HCT116 (cell line): Measurements from ENCODE around the gene CYP11A1.

Experiments used
- CBX3 ChIP-seq: IDR thresholded peaks from 2 replicates; pipeline ENCODE4 v1.6.1; 2012; ENCODE audit warnings: low read depth
- EZH2phosphoT487 ChIP-seq: fragments of 200-600 bp; IDR thresholded peaks from 2 replicates; pipeline ENCODE4 v1.6.1; 2018; ENCODE audit warnings: antibody characterized with exemption, borderline replicate concordance
- FOSL1 ChIP-seq: IDR thresholded peaks from 2 replicates; pipeline ENCODE4 v1.6.1; 2012; ENCODE audit warnings: low read depth
- JUND ChIP-seq: IDR thresholded peaks from 2 replicates; pipeline ENCODE4 v1.6.1; 2012
- POLR2A ChIP-seq: IDR thresholded peaks from 2 replicates; pipeline ENCODE4 v1.7.0; 2011; ENCODE audit warnings: borderline replicate concordance; ENCODE audit not compliant: insufficient read depth, insufficient read length; ENCODE audit errors: extremely low read depth
- TF ChIP-seq, protein P1 (sequence below), 3 experiments: fragments of 200-600 bp in 1 of 3; sonication (generic) in 1 of 3; IDR thresholded peaks in 2 of 3; conservative IDR thresholded peaks in 1 of 3; 2 replicates each; pipeline ENCODE4 v1.5.1; 2012 to 2017; ENCODE audit warnings: low read depth in 2 of 3, low read length in 2 of 3, antibody characterized with exemption in 1 of 3, borderline replicate concordance in 1 of 3, control low read depth in 1 of 3, mild to moderate bottlenecking in 1 of 3, mixed read lengths in 1 of 3, mixed run types in 1 of 3, moderate library complexity in 1 of 3; ENCODE audit not compliant: insufficient read depth in 1 of 3
- TF ChIP-seq, protein P2 (sequence below): IDR thresholded peaks from 2 replicates; pipeline ENCODE4 v1.6.1; 2012; ENCODE audit warnings: low read depth

DNA sequence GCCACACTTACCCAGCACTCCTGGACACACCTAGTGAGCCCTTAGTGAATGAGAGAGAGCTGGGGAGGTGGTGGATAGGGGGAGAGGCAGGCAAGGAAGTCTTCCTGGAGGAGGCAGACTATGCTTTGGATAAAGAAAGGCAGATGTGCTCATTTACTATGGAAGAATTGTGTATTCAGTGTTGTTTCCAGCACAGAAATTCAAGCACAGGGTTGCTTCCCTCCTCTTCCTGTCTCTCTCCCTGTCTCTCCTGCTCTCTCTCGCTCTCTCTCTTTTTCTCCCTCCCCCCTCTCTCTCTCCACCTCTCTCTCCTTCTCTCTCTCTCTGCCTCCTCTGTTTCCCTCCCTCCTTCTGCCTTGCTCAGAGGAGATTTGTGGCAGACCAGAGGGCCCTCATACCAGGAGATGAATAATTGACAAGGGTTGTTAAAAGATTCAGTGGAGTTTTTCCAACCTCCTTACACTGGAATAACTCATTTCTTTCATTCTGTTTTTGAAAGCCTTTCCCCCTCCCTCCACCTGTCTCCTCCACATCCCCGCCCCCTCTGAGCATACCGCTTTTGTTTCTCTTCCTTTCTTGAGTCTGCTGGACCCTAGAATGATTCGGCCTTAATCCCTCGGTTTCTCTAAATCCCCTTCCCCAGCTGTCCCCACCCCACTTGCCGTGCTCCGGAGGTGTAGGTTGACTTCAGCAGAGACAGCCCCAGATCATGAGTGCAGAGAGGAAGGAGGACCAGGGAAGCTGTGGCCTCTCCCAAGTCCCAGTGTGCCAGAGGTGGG lies 65.7 kb downstream of the CYP11A1 start:
- TF ChIP-seq, protein P1, sequence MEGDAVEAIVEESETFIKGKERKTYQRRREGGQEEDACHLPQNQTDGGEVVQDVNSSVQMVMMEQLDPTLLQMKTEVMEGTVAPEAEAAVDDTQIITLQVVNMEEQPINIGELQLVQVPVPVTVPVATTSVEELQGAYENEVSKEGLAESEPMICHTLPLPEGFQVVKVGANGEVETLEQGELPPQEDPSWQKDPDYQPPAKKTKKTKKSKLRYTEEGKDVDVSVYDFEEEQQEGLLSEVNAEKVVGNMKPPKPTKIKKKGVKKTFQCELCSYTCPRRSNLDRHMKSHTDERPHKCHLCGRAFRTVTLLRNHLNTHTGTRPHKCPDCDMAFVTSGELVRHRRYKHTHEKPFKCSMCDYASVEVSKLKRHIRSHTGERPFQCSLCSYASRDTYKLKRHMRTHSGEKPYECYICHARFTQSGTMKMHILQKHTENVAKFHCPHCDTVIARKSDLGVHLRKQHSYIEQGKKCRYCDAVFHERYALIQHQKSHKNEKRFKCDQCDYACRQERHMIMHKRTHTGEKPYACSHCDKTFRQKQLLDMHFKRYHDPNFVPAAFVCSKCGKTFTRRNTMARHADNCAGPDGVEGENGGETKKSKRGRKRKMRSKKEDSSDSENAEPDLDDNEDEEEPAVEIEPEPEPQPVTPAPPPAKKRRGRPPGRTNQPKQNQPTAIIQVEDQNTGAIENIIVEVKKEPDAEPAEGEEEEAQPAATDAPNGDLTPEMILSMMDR (IDR thresholded peaks at IDR 0.05 in 2 of 3, conservative IDR thresholded peaks at IDR 0.05 in 1 of 3; ENCODE audit: borderline replicate concordance in 1 of 3, insufficient read depth in 1 of 3, low read depth in 2 of 3, low read length in 2 of 3), result no peak
- TF ChIP-seq EZH2phosphoT487, result no peak
- TF ChIP-seq POLR2A, result no peak
- TF ChIP-seq FOSL1, result no peak
- no peak for TF ChIP-seq CBX3
- TF ChIP-seq, protein P2, sequence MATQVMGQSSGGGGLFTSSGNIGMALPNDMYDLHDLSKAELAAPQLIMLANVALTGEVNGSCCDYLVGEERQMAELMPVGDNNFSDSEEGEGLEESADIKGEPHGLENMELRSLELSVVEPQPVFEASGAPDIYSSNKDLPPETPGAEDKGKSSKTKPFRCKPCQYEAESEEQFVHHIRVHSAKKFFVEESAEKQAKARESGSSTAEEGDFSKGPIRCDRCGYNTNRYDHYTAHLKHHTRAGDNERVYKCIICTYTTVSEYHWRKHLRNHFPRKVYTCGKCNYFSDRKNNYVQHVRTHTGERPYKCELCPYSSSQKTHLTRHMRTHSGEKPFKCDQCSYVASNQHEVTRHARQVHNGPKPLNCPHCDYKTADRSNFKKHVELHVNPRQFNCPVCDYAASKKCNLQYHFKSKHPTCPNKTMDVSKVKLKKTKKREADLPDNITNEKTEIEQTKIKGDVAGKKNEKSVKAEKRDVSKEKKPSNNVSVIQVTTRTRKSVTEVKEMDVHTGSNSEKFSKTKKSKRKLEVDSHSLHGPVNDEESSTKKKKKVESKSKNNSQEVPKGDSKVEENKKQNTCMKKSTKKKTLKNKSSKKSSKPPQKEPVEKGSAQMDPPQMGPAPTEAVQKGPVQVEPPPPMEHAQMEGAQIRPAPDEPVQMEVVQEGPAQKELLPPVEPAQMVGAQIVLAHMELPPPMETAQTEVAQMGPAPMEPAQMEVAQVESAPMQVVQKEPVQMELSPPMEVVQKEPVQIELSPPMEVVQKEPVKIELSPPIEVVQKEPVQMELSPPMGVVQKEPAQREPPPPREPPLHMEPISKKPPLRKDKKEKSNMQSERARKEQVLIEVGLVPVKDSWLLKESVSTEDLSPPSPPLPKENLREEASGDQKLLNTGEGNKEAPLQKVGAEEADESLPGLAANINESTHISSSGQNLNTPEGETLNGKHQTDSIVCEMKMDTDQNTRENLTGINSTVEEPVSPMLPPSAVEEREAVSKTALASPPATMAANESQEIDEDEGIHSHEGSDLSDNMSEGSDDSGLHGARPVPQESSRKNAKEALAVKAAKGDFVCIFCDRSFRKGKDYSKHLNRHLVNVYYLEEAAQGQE, result no peak
- TF ChIP-seq JUND, result no peak
